GM23338 (cell line): ENCODE results near the gene CACNA1D. TPM values are rescaled to one million over a fixed set of nuclear protein-coding genes. Genes with fewer than 3 reads are reported as not detected.
A peak's percentile ranks its signal among the peaks of the same experiment; 100 is the strongest.

Experiments
- ATAC-seq: fragments of 200-7000 bp; cut with Tn5 transposase; 3 replicates; pipeline ENCODE4 v1.9.1; 2020
- DNase-seq: peaks from one replicate; pipeline ENCODE4 v3.0.0-alpha.2; 2015; ENCODE audit warnings: low spot score
- H2AFZ ChIP-seq: fragments of 200-600 bp; sonication (generic); 2 replicates; pipeline ENCODE4 v1.8.0; 2016; ENCODE audit warnings: antibody characterized with exemption, mild to moderate bottlenecking, moderate library complexity
- H3F3A ChIP-seq: fragments of 200-600 bp; sonication (generic); replicated peaks from 2 replicates; pipeline ENCODE4 v1.8.0; 2017; ENCODE audit warnings: antibody characterized with exemption, mixed run types, low read depth
- H3K27ac ChIP-seq: fragments of 200-600 bp; sonication (generic); 2 replicates; pipeline ENCODE4 v1.6.1; 2016; ENCODE audit warnings: low read depth
- H3K27me3 ChIP-seq: fragments of 200-600 bp; sonication (generic); 2 replicates; pipeline ENCODE4 v1.8.0; 2016; ENCODE audit warnings: mild to moderate bottlenecking, mixed run types, moderate library complexity; ENCODE audit not compliant: insufficient read depth
- H3K36me3 ChIP-seq: fragments of 200-600 bp; sonication (generic); 2 replicates; pipeline ENCODE4 v1.8.0; 2016; ENCODE audit warnings: mild to moderate bottlenecking; ENCODE audit not compliant: insufficient read depth
- H3K4me1 ChIP-seq: fragments of 200-600 bp; sonication (generic); 2 replicates; pipeline ENCODE4 v1.8.0; 2016; ENCODE audit warnings: mild to moderate bottlenecking, moderate library complexity; ENCODE audit not compliant: insufficient read depth
- H3K4me2 ChIP-seq: fragments of 200-600 bp; sonication (generic); 2 replicates; pipeline ENCODE4 v1.7.1; 2017; ENCODE audit warnings: mixed run types
- H3K4me3 ChIP-seq: fragments of 200-600 bp; sonication (generic); 2 replicates; pipeline ENCODE4 v1.6.1; 2016; ENCODE audit warnings: mixed run types
- H3K79me2 ChIP-seq: fragments of 200-600 bp; sonication (generic); replicated peaks from 2 replicates; pipeline ENCODE4 v1.8.0; 2017; ENCODE audit warnings: mild to moderate bottlenecking; ENCODE audit not compliant: insufficient read depth
- H3K9me2 ChIP-seq: fragments of 200-600 bp; sonication (generic); 2 replicates; pipeline ENCODE4 v1.8.0; 2017; ENCODE audit not compliant: insufficient read depth
- H4K20me1 ChIP-seq: fragments of 200-600 bp; sonication (generic); replicated peaks from 2 replicates; pipeline ENCODE4 v1.8.0; 2017; ENCODE audit warnings: mild to moderate bottlenecking; ENCODE audit not compliant: insufficient read depth
- H3K27ac Mint-ChIP-seq: 2 replicates; pipeline ENCODE4 v1.8.0; 2020; ENCODE audit warnings: inconsistent platforms, mild to moderate bottlenecking, moderate library complexity, mixed read lengths
- H3K27me3 Mint-ChIP-seq: 3 replicates; pipeline ENCODE4 v1.8.0; 2022; ENCODE audit warnings: low read depth, mild to moderate bottlenecking, moderate library complexity, mixed read lengths, inconsistent platforms; ENCODE audit not compliant: insufficient read depth, poor library complexity
- H3K36me3 Mint-ChIP-seq: 3 replicates; pipeline ENCODE4 v1.8.0; 2021; ENCODE audit warnings: low read depth, mild to moderate bottlenecking, inconsistent platforms, moderate library complexity, mixed read lengths
- H3K4me1 Mint-ChIP-seq: 3 replicates; pipeline ENCODE4 v1.8.0; 2020; ENCODE audit warnings: mild to moderate bottlenecking, inconsistent platforms, mixed read lengths
- H3K4me3 Mint-ChIP-seq: 3 replicates; pipeline ENCODE4 v1.8.0; 2021; ENCODE audit warnings: moderate library complexity, mild to moderate bottlenecking, inconsistent platforms, mixed read lengths
- H3K9me3 Mint-ChIP-seq: 3 replicates; pipeline ENCODE4 v1.8.0; 2020; ENCODE audit warnings: moderate library complexity, mild to moderate bottlenecking, inconsistent platforms, mixed read lengths
- CREB1 ChIP-seq: fragments of 250-450 bp; sonication (Bioruptor Pico); IDR thresholded peaks from 2 replicates; pipeline ENCODE4 v1.5.0; 2020; ENCODE audit warnings: low read depth, mild to moderate bottlenecking, moderate library complexity
- JUNB ChIP-seq: IDR thresholded peaks from one replicate; pipeline ENCODE4 v1.6.1; 2016; ENCODE audit warnings: antibody characterized with exemption; ENCODE audit not compliant: unreplicated experiment
- NANOG ChIP-seq: IDR thresholded peaks from 2 replicates; pipeline ENCODE4 v1.6.1; 2016; ENCODE audit warnings: antibody characterized with exemption, borderline replicate concordance
- REST ChIP-seq: IDR thresholded peaks from one replicate; pipeline ENCODE4 v1.6.1; 2018; ENCODE audit warnings: antibody characterized with exemption; ENCODE audit not compliant: unreplicated experiment
- STAT1 ChIP-seq: IDR thresholded peaks from one replicate; pipeline ENCODE4 v1.6.1; 2016; ENCODE audit warnings: antibody characterized with exemption; ENCODE audit not compliant: unreplicated experiment
- ZNF114 ChIP-seq: fragments of 250-450 bp; sonication (Bioruptor Pico); IDR thresholded peaks from 2 replicates; pipeline ENCODE4 v1.5.0; 2020; ENCODE audit warnings: mild to moderate bottlenecking, moderate library complexity
- ZNF462 ChIP-seq: fragments of 250-450 bp; sonication (Bioruptor Pico); IDR thresholded peaks from 2 replicates; pipeline ENCODE4 v1.5.0; 2020; ENCODE audit warnings: mild to moderate bottlenecking, moderate library complexity
- polyA plus RNA-seq: library from polyadenylated mRNA; unstranded; fragments of >200 nt; fragmentation: Nextera tagmentation; extraction: Ambion mirVana; gene quantifications from 2 replicates; pipeline ENCODE4 v1.2.1, GENCODE V29; 2016
- total RNA-seq: library from RNA; depleted of rRNA; stranded (reverse); fragments of >200 nt; shearing (Covaris generic); gene quantifications from 2 replicates; pipeline ENCODE4 v1.2.3, GENCODE V29; 2014
- TF ChIP-seq, protein P1 (sequence below): IDR thresholded peaks from 2 replicates; pipeline ENCODE4 v1.6.1; 2016; ENCODE audit warnings: antibody characterized with exemption

CACNA1D gene
- total and polyA plus RNA-seq, 2 experiments from 2014 or later: 1.7 to 1.8 TPM

DNA sequence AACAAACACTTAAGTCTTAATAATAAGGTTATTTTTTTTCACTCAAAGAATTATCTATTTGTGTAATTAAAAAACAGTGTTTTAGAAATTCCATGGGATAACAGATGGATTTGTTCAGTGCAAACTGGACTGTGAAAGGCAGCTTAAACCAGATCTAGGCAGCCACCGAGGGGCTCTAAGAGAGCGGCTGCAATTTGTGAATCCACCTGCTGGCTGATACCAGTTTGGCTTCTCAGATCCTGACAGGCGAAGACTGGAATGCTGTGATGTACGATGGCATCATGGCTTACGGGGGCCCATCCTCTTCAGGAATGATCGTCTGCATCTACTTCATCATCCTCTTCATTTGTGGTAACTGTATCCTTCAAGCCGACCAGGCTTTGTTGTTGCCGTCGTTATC, 232.2 kb downstream of the CACNA1D start:
- no peaks in the 10 kb centered on the region for H4K20me1 ChIP-seq
- no peaks in the 10 kb centered on the region for H3F3A ChIP-seq
- ATAC-seq (peak; percentile 56), DNase-seq (peak; percentile 31)
- no peaks in the 10 kb centered on the region for H3K79me2 ChIP-seq
- no peaks in the 10 kb centered on the region for H3K27me3 ChIP-seq
- Mint-ChIP-seq H3K4me1 (no peaks in the 10 kb centered on the region; the same call in 2 of the 3 replicates), H3K36me3 (no peaks in the 10 kb centered on the region), H3K27ac (no peak overlapping the region), H3K4me3 (no peak overlapping the region), H3K27me3 (peaks cover 4% of the 10 kb centered on the region), H3K9me3 (no peaks in the 10 kb centered on the region)
- no peak overlapping the region for H3K4me3 ChIP-seq
- H3K9me2 ChIP-seq: no peaks in the 10 kb centered on the region
- H2AFZ ChIP-seq: no peak overlapping the region
- no peaks in the 10 kb centered on the region for H3K36me3 ChIP-seq
- TF ChIP-seq REST (no peak), STAT1 (no peak), JUNB (no peak), ZNF114 (CRISPR knock-in tag) (no peak), NANOG (no peak), CREB1 (CRISPR knock-in tag) (no peak), ZNF462 (no peak)
- TF ChIP-seq, protein P1, sequence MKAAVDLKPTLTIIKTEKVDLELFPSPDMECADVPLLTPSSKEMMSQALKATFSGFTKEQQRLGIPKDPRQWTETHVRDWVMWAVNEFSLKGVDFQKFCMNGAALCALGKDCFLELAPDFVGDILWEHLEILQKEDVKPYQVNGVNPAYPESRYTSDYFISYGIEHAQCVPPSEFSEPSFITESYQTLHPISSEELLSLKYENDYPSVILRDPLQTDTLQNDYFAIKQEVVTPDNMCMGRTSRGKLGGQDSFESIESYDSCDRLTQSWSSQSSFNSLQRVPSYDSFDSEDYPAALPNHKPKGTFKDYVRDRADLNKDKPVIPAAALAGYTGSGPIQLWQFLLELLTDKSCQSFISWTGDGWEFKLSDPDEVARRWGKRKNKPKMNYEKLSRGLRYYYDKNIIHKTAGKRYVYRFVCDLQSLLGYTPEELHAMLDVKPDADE: no peak
- H3K4me1 ChIP-seq: no peaks in the 10 kb centered on the region
- no peak overlapping the region for H3K4me2 ChIP-seq
- no peak overlapping the region for H3K27ac ChIP-seq
